Measurements from ENCODE around the gene HOXA2.

HOXA2 gene

DNA sequence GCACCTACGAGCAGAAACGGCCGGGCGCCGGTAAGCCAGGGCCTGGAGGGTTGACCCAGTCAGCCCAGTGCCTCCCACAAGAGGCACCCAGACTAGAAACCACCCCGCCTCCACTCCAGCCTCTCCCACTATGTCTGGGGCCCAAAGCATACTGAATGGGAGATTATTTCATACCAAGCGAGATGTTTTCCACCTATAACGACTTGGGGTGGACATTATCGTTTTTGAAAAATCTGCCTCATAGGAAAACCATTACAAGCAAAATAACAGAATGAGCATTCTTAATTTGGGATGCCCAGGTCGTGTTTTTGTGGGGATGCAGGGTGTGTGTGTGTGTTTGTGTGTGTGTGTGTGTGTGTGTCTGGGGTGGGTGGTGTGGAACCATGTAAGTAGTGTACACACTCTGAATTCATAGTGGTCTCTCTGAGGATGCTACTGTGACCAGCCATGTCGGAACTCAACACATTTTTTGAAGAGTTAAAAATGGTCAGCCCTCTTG lies 43.5 kb upstream of the HOXA2 start:
- Histone ChIP-seq H3K4me1 (ENCODE audit: insufficient read depth, poor library complexity, severe bottlenecking) (peaks cover 9% of the 10 kb centered on the region), H3K27me3 (ENCODE audit: insufficient read depth, poor library complexity, severe bottlenecking) (no peaks in the 10 kb centered on the region), H3K4me3 (ENCODE audit: severe bottlenecking) (peak overlapping the region; percentile 6), H3K9me3 (ENCODE audit: severe bottlenecking) (no peaks in the 10 kb centered on the region), H3K27ac (ENCODE audit: poor library complexity, severe bottlenecking) (peak overlapping the region; percentile 85), H3K36me3 (ENCODE audit: low read depth) (peaks cover 3% of the 10 kb centered on the region; the same call in 1 of the 2 replicates)
- DNase-seq (ENCODE audit: low spot score) (no peak), ATAC-seq (ENCODE audit: low read depth) (no peak)
- TF ChIP-seq, protein P1, sequence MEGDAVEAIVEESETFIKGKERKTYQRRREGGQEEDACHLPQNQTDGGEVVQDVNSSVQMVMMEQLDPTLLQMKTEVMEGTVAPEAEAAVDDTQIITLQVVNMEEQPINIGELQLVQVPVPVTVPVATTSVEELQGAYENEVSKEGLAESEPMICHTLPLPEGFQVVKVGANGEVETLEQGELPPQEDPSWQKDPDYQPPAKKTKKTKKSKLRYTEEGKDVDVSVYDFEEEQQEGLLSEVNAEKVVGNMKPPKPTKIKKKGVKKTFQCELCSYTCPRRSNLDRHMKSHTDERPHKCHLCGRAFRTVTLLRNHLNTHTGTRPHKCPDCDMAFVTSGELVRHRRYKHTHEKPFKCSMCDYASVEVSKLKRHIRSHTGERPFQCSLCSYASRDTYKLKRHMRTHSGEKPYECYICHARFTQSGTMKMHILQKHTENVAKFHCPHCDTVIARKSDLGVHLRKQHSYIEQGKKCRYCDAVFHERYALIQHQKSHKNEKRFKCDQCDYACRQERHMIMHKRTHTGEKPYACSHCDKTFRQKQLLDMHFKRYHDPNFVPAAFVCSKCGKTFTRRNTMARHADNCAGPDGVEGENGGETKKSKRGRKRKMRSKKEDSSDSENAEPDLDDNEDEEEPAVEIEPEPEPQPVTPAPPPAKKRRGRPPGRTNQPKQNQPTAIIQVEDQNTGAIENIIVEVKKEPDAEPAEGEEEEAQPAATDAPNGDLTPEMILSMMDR (IDR thresholded peaks at IDR 0.05; ENCODE audit: poor library complexity, severe bottlenecking): no peak

DNA sequence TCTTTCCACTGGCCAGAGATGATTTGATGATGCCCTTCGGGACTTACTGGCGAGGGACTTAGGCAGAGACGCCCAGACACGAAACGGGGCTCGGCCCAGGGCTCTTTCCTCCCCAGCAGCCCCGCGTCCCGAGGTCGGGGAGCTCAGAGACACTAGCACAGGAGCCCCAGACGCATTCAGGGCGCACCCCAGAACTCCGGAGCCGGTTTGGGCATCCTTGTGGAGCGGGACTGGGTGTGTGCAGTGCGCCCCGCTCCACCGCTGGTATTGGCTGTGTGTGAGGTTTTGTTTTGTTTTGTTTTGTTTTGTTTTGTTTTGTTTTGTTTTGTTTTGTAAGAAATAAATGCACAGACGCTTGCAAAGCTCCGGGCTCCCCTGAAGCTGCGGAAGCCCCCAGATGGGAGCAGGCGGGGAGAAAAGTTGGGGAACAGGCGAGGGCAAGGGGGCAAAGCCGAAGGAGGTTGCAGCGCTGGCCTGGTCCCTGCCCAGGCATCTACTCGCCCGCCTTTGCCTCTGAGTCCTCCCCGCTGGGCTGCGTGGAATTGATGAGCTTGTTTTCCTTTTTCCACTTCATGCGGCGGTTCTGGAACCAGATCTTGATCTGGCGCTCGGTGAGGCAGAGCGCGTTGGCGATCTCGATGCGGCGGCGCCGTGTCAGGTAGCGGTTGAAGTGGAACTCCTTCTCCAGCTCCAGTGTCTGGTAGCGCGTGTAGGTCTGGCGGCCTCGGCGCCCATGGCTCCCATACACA lies 42.9 kb upstream of the HOXA2 start:
- ATAC-seq (ENCODE audit: low read depth) (no peak), DNase-seq (ENCODE audit: low spot score) (no peak)
- H3K36me3 ChIP-seq (ENCODE audit: low read depth): peaks cover 3% of the 10 kb centered on the region; the same call in 1 of the 2 replicates
- no peaks in the 10 kb centered on the region for H3K9me3 ChIP-seq (ENCODE audit: severe bottlenecking)
- H3K4me1 ChIP-seq (ENCODE audit: insufficient read depth, poor library complexity, severe bottlenecking): peaks cover 9% of the 10 kb centered on the region
- no peaks in the 10 kb centered on the region for H3K27me3 ChIP-seq (ENCODE audit: insufficient read depth, poor library complexity, severe bottlenecking)
- peak overlapping the region; percentile 85 for H3K27ac ChIP-seq (ENCODE audit: poor library complexity, severe bottlenecking)
- H3K4me3 ChIP-seq (ENCODE audit: severe bottlenecking): peak overlapping the region; percentile 8
- TF ChIP-seq, protein P1 (IDR thresholded peaks at IDR 0.05; ENCODE audit: poor library complexity, severe bottlenecking): no peak

DNA sequence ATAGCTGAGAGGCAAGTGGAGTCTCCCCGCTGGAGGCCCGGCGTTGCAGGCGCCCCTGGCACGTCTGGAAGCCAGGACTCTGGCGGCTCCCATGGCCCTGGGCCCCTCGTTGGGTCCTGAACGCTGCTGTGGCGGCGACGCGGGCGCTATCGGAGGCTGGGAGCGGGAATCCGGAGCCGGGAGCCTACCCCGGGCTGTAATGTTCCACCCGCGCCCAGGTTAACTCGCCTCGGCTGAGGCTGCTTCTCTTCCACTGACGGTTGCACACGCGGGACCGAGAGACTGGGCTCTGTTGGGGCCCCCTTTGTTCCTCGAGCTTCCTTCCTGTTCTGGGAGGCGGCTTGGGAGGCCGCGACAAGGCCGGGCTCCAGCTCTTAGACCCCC lies 42.3 kb upstream of the HOXA2 start:
- no peaks in the 10 kb centered on the region for H3K27me3 ChIP-seq (ENCODE audit: insufficient read depth, poor library complexity, severe bottlenecking)
- no peaks in the 10 kb centered on the region for H3K9me3 ChIP-seq (ENCODE audit: severe bottlenecking)
- no peak for ATAC-seq (ENCODE audit: low read depth)
- H3K36me3 ChIP-seq (ENCODE audit: low read depth): peaks cover 3% of the 10 kb centered on the region; the same call in 1 of the 2 replicates
- peak overlapping the region; percentile 85 for H3K27ac ChIP-seq (ENCODE audit: poor library complexity, severe bottlenecking)
- peaks cover 9% of the 10 kb centered on the region for H3K4me1 ChIP-seq (ENCODE audit: insufficient read depth, poor library complexity, severe bottlenecking)
- peak overlapping the region; percentile 8 for H3K4me3 ChIP-seq (ENCODE audit: severe bottlenecking)
- no peak for DNase-seq (ENCODE audit: low spot score)
- TF ChIP-seq, protein P1 (IDR thresholded peaks at IDR 0.05; ENCODE audit: poor library complexity, severe bottlenecking): no peak

DNA sequence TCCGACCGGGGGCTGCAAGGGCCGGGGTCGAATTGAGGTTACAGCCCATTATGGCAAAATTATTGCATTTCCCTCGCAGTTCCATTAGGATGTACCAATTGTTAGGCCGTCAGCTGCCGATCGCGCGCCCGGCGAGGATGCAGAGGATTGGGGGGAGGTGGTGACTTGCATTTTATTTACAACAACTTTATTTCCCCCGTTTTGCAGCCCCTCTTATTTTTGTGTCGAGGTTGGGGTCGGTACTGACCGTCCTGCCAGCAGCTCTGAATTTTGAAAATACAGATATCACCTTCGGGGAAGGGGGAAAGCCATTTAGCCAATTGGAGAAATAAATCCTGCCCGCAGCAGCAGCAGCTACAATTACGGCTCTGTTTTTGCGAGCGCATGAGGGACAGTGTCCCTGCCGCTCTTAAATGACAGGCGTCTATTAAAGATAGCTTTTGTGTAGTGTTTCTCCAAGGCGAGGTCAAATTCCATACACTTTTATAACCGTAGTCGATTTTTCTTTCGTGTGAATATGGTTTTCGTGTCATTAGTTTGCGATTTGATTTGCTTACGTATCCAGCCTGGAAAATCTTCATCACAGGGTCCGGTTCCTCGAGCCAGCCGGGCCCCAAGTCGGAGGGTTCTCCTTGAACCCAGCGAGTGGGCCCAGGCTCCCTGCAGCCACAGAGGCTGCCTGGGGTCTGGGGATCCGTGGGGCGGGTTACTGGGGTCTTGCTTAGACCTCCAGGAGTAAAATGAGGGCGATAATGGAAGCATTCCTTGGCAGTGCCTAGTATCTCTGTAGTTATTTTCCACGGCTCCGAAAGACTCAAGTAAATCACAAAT lies 41.7 kb upstream of the HOXA2 start:
- Histone ChIP-seq H3K4me3 (ENCODE audit: severe bottlenecking) (peak overlapping the region; percentile 8), H3K27ac (ENCODE audit: poor library complexity, severe bottlenecking) (peak overlapping the region; percentile 85), H3K27me3 (ENCODE audit: insufficient read depth, poor library complexity, severe bottlenecking) (no peaks in the 10 kb centered on the region), H3K36me3 (ENCODE audit: low read depth) (peaks cover 3% of the 10 kb centered on the region; the same call in 1 of the 2 replicates), H3K9me3 (ENCODE audit: severe bottlenecking) (no peaks in the 10 kb centered on the region), H3K4me1 (ENCODE audit: insufficient read depth, poor library complexity, severe bottlenecking) (peaks cover 9% of the 10 kb centered on the region)
- DNase-seq (ENCODE audit: low spot score) (no peak), ATAC-seq (ENCODE audit: low read depth) (no peak)
- TF ChIP-seq, protein P1 (IDR thresholded peaks at IDR 0.05; ENCODE audit: poor library complexity, severe bottlenecking): peak; percentile 80

Data from RWPE2 (cell line).